ENCODE data around the gene NCBP1. TPM values are rescaled to one million over a fixed set of nuclear protein-coding genes. Genes with fewer than 3 reads are reported as not detected.

The NCBP1 gene
- total and polyA plus RNA-seq, 2 of the 4 experiments (the other 2 are of a cell fraction), result 17.8 to 46.4 TPM

DNA sequence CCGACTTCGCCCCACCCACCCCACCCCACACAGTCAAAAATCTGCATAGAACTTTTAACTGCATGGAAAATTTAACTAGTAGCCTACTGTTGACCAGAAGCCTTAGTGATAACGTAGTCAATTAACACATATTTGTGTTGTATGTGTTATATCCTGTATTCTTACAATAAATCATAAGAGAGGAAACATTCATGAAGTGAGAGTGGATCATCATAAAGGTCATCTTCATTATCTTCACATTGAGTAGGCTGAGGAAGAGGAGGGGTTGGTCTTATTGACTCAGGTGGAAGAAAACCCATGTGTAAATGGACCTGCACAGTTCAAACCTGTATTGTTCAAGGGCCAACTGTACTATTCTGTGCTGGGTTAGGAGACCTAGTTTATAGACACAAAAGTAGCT is 32.1 kb downstream of the NCBP1 start:
- H3K27ac ChIP-seq (ENCODE audit: insufficient read depth, low read length), result no peak overlapping the region
- H2BK15ac ChIP-seq (ENCODE audit: low read depth, low read length), result no peak overlapping the region
- no peak overlapping the region for H3K9ac ChIP-seq (ENCODE audit: low read depth, low read length)
- no peak for DNase-seq
- H3K4ac ChIP-seq (ENCODE audit: low read depth, low read length), result no peak overlapping the region
- WGBS, 2 experiments (ENCODE audit: extremely low coverage in 2 of 2, insufficient read length in 1 of 2), result no CpG with 5 or more reads among the region's 3 CpGs
- H3K56ac ChIP-seq (ENCODE audit: extremely low read depth, insufficient read depth, low read length), result no peak overlapping the region
- TF ChIP-seq CHD1 (IDR thresholded peaks at IDR 0.05; ENCODE audit: low read depth, low read length) (no peak), MAFK (IDR thresholded peaks at IDR 0.05; ENCODE audit: low read depth, low read length) (no peak), RCOR1 (IDR thresholded peaks at IDR 0.05; ENCODE audit: insufficient replicate concordance, low read length) (no peak), FOS (IDR thresholded peaks at IDR 0.05; ENCODE audit: low read depth, low read length) (no peak)
- H3K4me3 ChIP-seq (ENCODE audit: insufficient read depth, low read depth, low read length), result no peak overlapping the region
- H4K91ac ChIP-seq (ENCODE audit: insufficient read depth, low read depth, low read length), result no peak overlapping the region
- no TSS peak for BruUV-seq (replicated peaks)
- H4K5ac ChIP-seq (ENCODE audit: low read depth, low read length), result no peak overlapping the region
- H3K4me1 ChIP-seq (ENCODE audit: control insufficient read depth, insufficient read depth, low read length), result no peaks in the 10 kb centered on the region; the same call in 1 of the 2 replicates
- no peak overlapping the region for H2BK5ac ChIP-seq (ENCODE audit: low read depth, low read length, poor library complexity, severe bottlenecking)
- H3K18ac ChIP-seq (ENCODE audit: low read depth, low read length), result no peak overlapping the region
- H3K4me2 ChIP-seq (ENCODE audit: low read depth, low read length), result no peak overlapping the region
- dilution Hi-C loops (cut with HindIII; ENCODE audit: low sequenced_read_pairs, unreplicated experiment) (no loop called here), in situ Hi-C loops (cut with MboI; ENCODE audit: low sequenced_read_pairs) (no loop called here), intact Hi-C loops (cut with micrococcal nuclease) (no loop called here)
- no peaks in the 10 kb centered on the region for H4K20me1 ChIP-seq (ENCODE audit: insufficient read depth, low read length)
- no peak overlapping the region for H2AK5ac ChIP-seq (ENCODE audit: low read depth, low read length)
- H3K14ac ChIP-seq (replicated peaks; ENCODE audit: low read depth, low read length), result no peak overlapping the region
- H3K9me3 ChIP-seq (ENCODE audit: control insufficient read depth, insufficient read depth, low read length), result no peaks in the 10 kb centered on the region
- H3K79me1 ChIP-seq (ENCODE audit: low read depth in 1 of 2, low read length in 2 of 2), result peaks cover 0 to 4% of the 10 kb centered on the region in 2 experiments; a peak in 1 of 4 replicates
- ATAC-seq (ENCODE audit: low read depth), result no peak
- no peak overlapping the region for H2AK9ac ChIP-seq (replicated peaks; ENCODE audit: low read depth, low read length, poor library complexity)
- H2BK120ac ChIP-seq (ENCODE audit: low read depth, low read length), result no peak overlapping the region
- H3K9me1 ChIP-seq (ENCODE audit: insufficient read depth, low read length), result no peaks in the 10 kb centered on the region
- CTCF ChIA-PET, result interaction anchor here (0.7 kb wide), 1 partner anchor 1806 kb away, joined by 3 read pairs; no protein-coding TSS in a partner anchor
- H2BK20ac ChIP-seq (ENCODE audit: low read depth, low read length), result no peak overlapping the region
- no peaks in the 10 kb centered on the region for H3K27me3 ChIP-seq (ENCODE audit: control insufficient read depth, insufficient read depth, low read length)
- H3K23ac ChIP-seq (ENCODE audit: low read depth, low read length), result no peak overlapping the region
- POLR2A ChIA-PET (ENCODE audit: unreplicated experiment), result no interaction called here
- H2AFZ ChIP-seq (replicated peaks; ENCODE audit: low read length, poor library complexity), result no peak overlapping the region
- H4K8ac ChIP-seq (ENCODE audit: low read depth in 2 of 2, low read length in 2 of 2), result no peak overlapping the region
- H3K36me3 ChIP-seq (ENCODE audit: control insufficient read depth, insufficient read depth, low read length), result peaks cover 48% of the 10 kb centered on the region
